GM18909 (cell line): ENCODE measurements around the gene ZNF613.

Source experiments
- ATAC-seq: cut with Tn5 transposase; IDR thresholded peaks from one replicate; pipeline ENCODE4 v1.9.1; 2021; ENCODE audit warnings: mild to moderate bottlenecking; ENCODE audit not compliant: unreplicated experiment, poor library complexity

ZNF613 gene

DNA sequence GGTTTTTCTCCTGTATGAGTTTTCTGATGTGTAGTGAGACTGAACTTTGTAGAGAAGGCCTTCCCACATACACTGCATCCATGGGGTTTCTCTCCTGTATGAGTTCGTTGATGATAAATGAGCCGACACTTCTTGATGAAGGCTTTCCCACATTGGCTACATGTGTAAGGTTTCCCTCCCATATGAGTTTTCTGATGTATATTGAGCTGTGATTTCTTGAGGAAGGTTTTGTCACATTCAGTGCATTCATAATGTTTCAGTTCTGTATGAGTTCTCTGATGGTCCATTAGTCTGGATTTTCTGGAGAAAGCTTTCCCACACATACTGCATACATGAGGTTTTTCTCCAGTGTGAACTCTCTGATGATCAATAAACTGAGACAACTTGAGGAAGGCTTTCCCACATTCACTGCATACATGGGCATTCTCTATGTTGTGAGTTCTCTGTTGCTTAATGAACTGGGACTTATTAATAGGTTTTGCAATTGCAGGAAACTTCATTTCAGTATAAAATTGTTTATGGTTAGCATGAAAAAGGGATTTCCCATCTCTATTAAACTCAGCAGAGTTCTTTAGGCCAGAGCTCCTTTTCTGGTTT, 66.9 kb downstream of the ZNF613 start:
- no peak for ATAC-seq
